ENCODE results near the gene PHGDH. TPM values are rescaled to one million over a fixed set of nuclear protein-coding genes. Genes with fewer than 3 reads are reported as not detected.

Gene PHGDH
- total RNA-seq, 1 donor from 2014 or later: 60.8 TPM

- H3K4me1 ChIP-seq: peaks cover 26% of the 10 kb centered on the region
- no peak overlapping the region for H3K4me3 ChIP-seq
- intact Hi-C loops (cut with DNase I): no loop called here
- no peaks in the 10 kb centered on the region for H3K9me3 ChIP-seq
- no peak for DNase-seq
- no peak overlapping the region for H3K27ac ChIP-seq
- no peaks in the 10 kb centered on the region for H3K36me3 ChIP-seq
- no peaks in the 10 kb centered on the region for H3K27me3 ChIP-seq (ENCODE audit: low read depth)
- peak; percentile 63 to 76 for ATAC-seq
- TF ChIP-seq CTCF (IDR thresholded peaks at IDR 0.05): no peak
Observed at GRCh38 chr1:119771770-119772169, 60.0 kb downstream of the PHGDH start.

- Histone ChIP-seq H3K27ac (no peak overlapping the region), H3K4me1 (peaks cover 26% of the 10 kb centered on the region), H3K4me3 (no peak overlapping the region), H3K36me3 (no peaks in the 10 kb centered on the region), H3K9me3 (no peaks in the 10 kb centered on the region), H3K27me3 (ENCODE audit: low read depth) (no peaks in the 10 kb centered on the region)
- TF ChIP-seq CTCF (IDR thresholded peaks at IDR 0.05): no peak
- ATAC-seq (no peak), DNase-seq (no peak)
- intact Hi-C loops (cut with DNase I): no loop called here
Observed at GRCh38 chr1:119772298-119772697, 60.6 kb downstream of the PHGDH start.

- ATAC-seq (no peak), DNase-seq (no peak)
- peaks cover 24% of the 10 kb centered on the region for H3K4me1 ChIP-seq
- H3K9me3 ChIP-seq: no peaks in the 10 kb centered on the region
- no peaks in the 10 kb centered on the region for H3K27me3 ChIP-seq (ENCODE audit: low read depth)
- H3K36me3 ChIP-seq: no peaks in the 10 kb centered on the region
- H3K27ac ChIP-seq: no peak overlapping the region
- no peak for TF ChIP-seq CTCF (IDR thresholded peaks at IDR 0.05)
- intact Hi-C loops (cut with DNase I): no loop called here
- no peak overlapping the region for H3K4me3 ChIP-seq
Observed at GRCh38 chr1:119773711-119774241, 62.0 kb downstream of the PHGDH start.

- no peak for ATAC-seq
- Histone ChIP-seq H3K27me3 (ENCODE audit: low read depth) (no peaks in the 10 kb centered on the region), H3K27ac (no peak overlapping the region), H3K36me3 (no peaks in the 10 kb centered on the region), H3K4me1 (peaks cover 30% of the 10 kb centered on the region), H3K9me3 (no peaks in the 10 kb centered on the region), H3K4me3 (no peak overlapping the region)
- TF ChIP-seq CTCF (IDR thresholded peaks at IDR 0.05): no peak
- DNase-seq: no peak
- intact Hi-C loops (cut with DNase I): no loop called here
Observed at GRCh38 chr1:119774746-119775490, 63.2 kb downstream of the PHGDH start.

GRCh38 chr1:119778359-119778758, 66.6 kb downstream of the PHGDH start:
- no peak for ATAC-seq
- Histone ChIP-seq H3K27me3 (ENCODE audit: low read depth) (no peaks in the 10 kb centered on the region), H3K4me1 (peaks cover 21% of the 10 kb centered on the region), H3K27ac (no peak overlapping the region), H3K4me3 (no peak overlapping the region), H3K9me3 (no peaks in the 10 kb centered on the region), H3K36me3 (no peaks in the 10 kb centered on the region)
- intact Hi-C loops (cut with DNase I): no loop called here
- DNase-seq: no peak
- TF ChIP-seq CTCF (IDR thresholded peaks at IDR 0.05): no peak
